ENCODE measurements around the gene KCMF1. TPM values are rescaled to one million over a fixed set of nuclear protein-coding genes. Genes with fewer than 3 reads are reported as not detected.

KCMF1 gene
- total RNA-seq, 1 donor from 2014 or later = 29.7 TPM

GRCh38 chr2:85066874-85067351, 96.0 kb downstream of the KCMF1 start:
- H3K9me3 ChIP-seq = no peaks in the 10 kb centered on the region
- intact Hi-C loops (cut with DNase I) = loop anchor here (5.0 kb wide), 1 partner anchor 230 kb away; no protein-coding TSS in a partner anchor
- peak overlapping the region; percentile 16 to 19 for H3K4me3 ChIP-seq
- H3K27ac ChIP-seq = no peak overlapping the region
- H3K4me1 ChIP-seq = peaks cover 5% of the 10 kb centered on the region
- no peak for DNase-seq (ENCODE audit: extremely low spot score in 2 of 2)
- H3K27me3 ChIP-seq = no peaks in the 10 kb centered on the region
- H3K36me3 ChIP-seq = no peaks in the 10 kb centered on the region
- no peak for TF ChIP-seq POLR2A (IDR thresholded peaks at IDR 0.05)
- TF ChIP-seq, protein P1, sequence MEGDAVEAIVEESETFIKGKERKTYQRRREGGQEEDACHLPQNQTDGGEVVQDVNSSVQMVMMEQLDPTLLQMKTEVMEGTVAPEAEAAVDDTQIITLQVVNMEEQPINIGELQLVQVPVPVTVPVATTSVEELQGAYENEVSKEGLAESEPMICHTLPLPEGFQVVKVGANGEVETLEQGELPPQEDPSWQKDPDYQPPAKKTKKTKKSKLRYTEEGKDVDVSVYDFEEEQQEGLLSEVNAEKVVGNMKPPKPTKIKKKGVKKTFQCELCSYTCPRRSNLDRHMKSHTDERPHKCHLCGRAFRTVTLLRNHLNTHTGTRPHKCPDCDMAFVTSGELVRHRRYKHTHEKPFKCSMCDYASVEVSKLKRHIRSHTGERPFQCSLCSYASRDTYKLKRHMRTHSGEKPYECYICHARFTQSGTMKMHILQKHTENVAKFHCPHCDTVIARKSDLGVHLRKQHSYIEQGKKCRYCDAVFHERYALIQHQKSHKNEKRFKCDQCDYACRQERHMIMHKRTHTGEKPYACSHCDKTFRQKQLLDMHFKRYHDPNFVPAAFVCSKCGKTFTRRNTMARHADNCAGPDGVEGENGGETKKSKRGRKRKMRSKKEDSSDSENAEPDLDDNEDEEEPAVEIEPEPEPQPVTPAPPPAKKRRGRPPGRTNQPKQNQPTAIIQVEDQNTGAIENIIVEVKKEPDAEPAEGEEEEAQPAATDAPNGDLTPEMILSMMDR (IDR thresholded peaks at IDR 0.05) = peak; percentile 63 to 79 (median 74)

DNA sequence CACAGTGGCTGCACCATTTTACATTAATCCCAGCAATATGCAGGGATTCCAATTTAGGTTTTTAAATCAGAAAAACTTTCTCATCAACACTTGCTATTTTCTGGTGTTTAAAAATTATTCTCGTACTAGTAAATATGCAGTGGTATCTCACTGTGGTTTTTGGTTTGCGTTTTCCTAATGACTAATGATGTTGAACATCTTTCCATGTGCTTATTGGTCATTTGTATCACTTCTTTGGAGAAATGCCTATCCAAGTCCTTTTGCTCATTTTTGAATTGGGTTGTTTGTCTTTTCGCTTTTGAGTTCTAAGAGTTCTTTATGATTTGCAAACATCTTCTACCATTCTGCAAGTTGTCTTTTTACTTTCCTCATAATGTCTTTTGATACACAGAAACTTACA, 100.1 kb downstream of the KCMF1 start:
- intact Hi-C loops (cut with DNase I) = no loop called here
- TF ChIP-seq, protein P1 (IDR thresholded peaks at IDR 0.05) = no peak
- TF ChIP-seq POLR2A (IDR thresholded peaks at IDR 0.05) (no peak), POLR2AphosphoS5 (IDR thresholded peaks at IDR 0.05; ENCODE audit: insufficient read depth in 1 of 2, low read depth in 1 of 2) (no peak)
- no peak for DNase-seq (ENCODE audit: extremely low spot score in 2 of 2)

GRCh38 chr2:85073033-85073432, 102.1 kb downstream of the KCMF1 start:
- H3K9me3 ChIP-seq = no peaks in the 10 kb centered on the region
- intact Hi-C loops (cut with DNase I) = no loop called here
- H3K27me3 ChIP-seq = no peaks in the 10 kb centered on the region
- H3K4me1 ChIP-seq = no peaks in the 10 kb centered on the region
- DNase-seq (ENCODE audit: extremely low spot score in 2 of 2) = no peak
- TF ChIP-seq, protein P1 (IDR thresholded peaks at IDR 0.05) = no peak
- TF ChIP-seq POLR2AphosphoS5 (IDR thresholded peaks at IDR 0.05; ENCODE audit: insufficient read depth in 1 of 2, low read depth in 1 of 2) (no peak), POLR2A (IDR thresholded peaks at IDR 0.05) (no peak)
- H3K36me3 ChIP-seq = no peaks in the 10 kb centered on the region
- H3K4me3 ChIP-seq = no peak overlapping the region
- no peak overlapping the region for H3K27ac ChIP-seq

More for the DNA sequence above, 100.1 kb downstream of the KCMF1 start:
- H3K9me3 ChIP-seq = no peaks in the 10 kb centered on the region
- no peaks in the 10 kb centered on the region for H3K36me3 ChIP-seq
- H3K4me3 ChIP-seq = no peak overlapping the region
- H3K27ac ChIP-seq = no peak overlapping the region
- H3K4me1 ChIP-seq = peaks cover 5% of the 10 kb centered on the region
- H3K27me3 ChIP-seq = no peaks in the 10 kb centered on the region

GRCh38 chr2:85076618-85077274, 105.8 kb downstream of the KCMF1 start:
- intact Hi-C loops (cut with DNase I) = no loop called here
- no peak for DNase-seq (ENCODE audit: extremely low spot score in 2 of 2)

More at GRCh38 chr2:85076618-85077274, 105.8 kb downstream of the KCMF1 start:
- H3K27me3 ChIP-seq = no peaks in the 10 kb centered on the region
- no peak overlapping the region for H3K27ac ChIP-seq
- H3K4me3 ChIP-seq = no peak overlapping the region
- no peaks in the 10 kb centered on the region for H3K4me1 ChIP-seq
- TF ChIP-seq POLR2A (IDR thresholded peaks at IDR 0.05) (no peak), POLR2AphosphoS5 (IDR thresholded peaks at IDR 0.05; ENCODE audit: insufficient read depth in 1 of 2, low read depth in 1 of 2) (no peak)
- TF ChIP-seq, protein P1 (IDR thresholded peaks at IDR 0.05) = no peak
- no peaks in the 10 kb centered on the region for H3K36me3 ChIP-seq
- H3K9me3 ChIP-seq = no peaks in the 10 kb centered on the region
